CD4-positive, CD25-positive, alpha-beta regulatory T cell (primary cell): ENCODE measurements around the gene AAMDC. TPM values are rescaled to one million over a fixed set of nuclear protein-coding genes. Genes with fewer than 3 reads are reported as not detected.
"Not testable (repeated sequence)": the region's sequence is repeated elsewhere in the genome, so short reads cannot be mapped to it uniquely, and the experiment has no call there.

Experiments
- ATAC-seq, 2 donors: fragments of 150-1000 bp; cut with Tn5 transposase; one replicate each; pipeline ENCODE4 v1.10.0; 2021; ENCODE audit warnings: low read depth in 2 of 2, moderate number of reproducible peaks in 2 of 2, moderate library complexity in 1 of 2
- DNase-seq, 3 donors: peaks; one replicate each; pipeline versions ENCODE4 v3.0.0 to v3.0.0-alpha.2; 2012 to 2022; ENCODE audit warnings: mixed read lengths in 1 of 3
- H3K27ac ChIP-seq: one replicate; pipeline ENCODE4 v1.7.0; 2013; ENCODE audit warnings: mild to moderate bottlenecking, low read length; ENCODE audit not compliant: insufficient read depth, poor library complexity, severe bottlenecking
- H3K27me3 ChIP-seq: one replicate; pipeline ENCODE4 v1.7.0; 2013; ENCODE audit warnings: low read length; ENCODE audit not compliant: control insufficient read depth, insufficient read depth
- H3K36me3 ChIP-seq: one replicate; pipeline ENCODE4 v1.7.0; 2013; ENCODE audit warnings: mild to moderate bottlenecking, low read length, moderate library complexity; ENCODE audit not compliant: control insufficient read depth, insufficient read depth
- H3K4me1 ChIP-seq: 2 replicates; pipeline ENCODE4 v1.7.0; 2013; ENCODE audit warnings: mild to moderate bottlenecking, low read length; ENCODE audit not compliant: insufficient read depth, control insufficient read depth, poor library complexity, severe bottlenecking
- H3K4me3 ChIP-seq: one replicate; pipeline ENCODE4 v1.7.0; 2013; ENCODE audit warnings: low read depth, mild to moderate bottlenecking, low read length, moderate library complexity
- H3K9me3 ChIP-seq, 2 experiments: 1 replicate in 1 of 2; 2 replicates in 1 of 2; pipeline ENCODE4 v1.7.0; 2013; ENCODE audit warnings: low read length in 2 of 2, mild to moderate bottlenecking in 1 of 2, moderate library complexity in 1 of 2; ENCODE audit not compliant: control insufficient read depth in 2 of 2
- H3K27ac Mint-ChIP-seq, 3 donors: one replicate each; pipeline ENCODE4 v1.8.0; 2020 to 2022; ENCODE audit warnings: mild to moderate bottlenecking in 3 of 3, mixed read lengths in 3 of 3, moderate library complexity in 2 of 3
- H3K27me3 Mint-ChIP-seq: one replicate; pipeline ENCODE4 v1.8.0; 2022; ENCODE audit warnings: mild to moderate bottlenecking, mixed read lengths
- H3K36me3 Mint-ChIP-seq: one replicate; pipeline ENCODE4 v1.8.0; 2020; ENCODE audit warnings: mixed read lengths
- H3K4me1 Mint-ChIP-seq, 4 donors: one replicate each; pipeline ENCODE4 v1.8.0; 2020 to 2022; ENCODE audit warnings: mixed read lengths in 4 of 4, mild to moderate bottlenecking in 1 of 4
- H3K4me3 Mint-ChIP-seq, 4 donors: one replicate each; pipeline ENCODE4 v1.8.0; 2020 to 2022; ENCODE audit warnings: mild to moderate bottlenecking in 4 of 4, mixed read lengths in 4 of 4, moderate library complexity in 3 of 4
- H3K9me3 Mint-ChIP-seq, 7 donors: one replicate each; pipeline ENCODE4 v1.8.0; 2020 to 2022; ENCODE audit warnings: mixed read lengths in 7 of 7, mild to moderate bottlenecking in 3 of 7, moderate library complexity in 2 of 7
- polyA plus RNA-seq, 4 donors: library from polyadenylated mRNA; unstranded; fragments of 300-500 nt; fragmentation: Illumina TruSeq; gene quantifications; one replicate each; pipeline ENCODE4 v1.2.3, GENCODE V29; 2021
- total RNA-seq: library from RNA; stranded (reverse); gene quantifications from one replicate; pipeline ENCODE4 v1.2.3, GENCODE V29; 2022

Gene AAMDC
- total and polyA plus RNA-seq, 5 donors from 2014 or later, result 4.8 to 60.9 (median 29.3) TPM

GRCh38 chr11:77884186-77884828 lies 63.4 kb downstream of the AAMDC start:
- H3K4me3 ChIP-seq, result no peak overlapping the region
- peaks cover 8 to 12% (median 8%) of the 10 kb centered on the region in 4 donors for H3K4me1 Mint-ChIP-seq
- peaks cover 54% of the 10 kb centered on the region for H3K36me3 ChIP-seq
- no peak overlapping the region for H3K27ac ChIP-seq
- H3K9me3 Mint-ChIP-seq, result no peaks in the 10 kb centered on the region
- DNase-seq (no peak), ATAC-seq (no peak)
- H3K4me1 ChIP-seq, result peaks cover 5% of the 10 kb centered on the region
- H3K27me3 Mint-ChIP-seq, result no peaks in the 10 kb centered on the region
- H3K27ac Mint-ChIP-seq, result no peak overlapping the region
- peaks cover 47% of the 10 kb centered on the region for H3K36me3 Mint-ChIP-seq
- H3K4me3 Mint-ChIP-seq, result no peak overlapping the region
- no peaks in the 10 kb centered on the region for H3K27me3 ChIP-seq
- H3K9me3 ChIP-seq, result no peaks in the 10 kb centered on the region

GRCh38 chr11:77884829-77885190 lies 63.9 kb downstream of the AAMDC start:
- Histone ChIP-seq H3K27me3 (no peaks in the 10 kb centered on the region), H3K4me3 (no peak overlapping the region), H3K36me3 (peaks cover 58% of the 10 kb centered on the region), H3K9me3 (no peaks in the 10 kb centered on the region), H3K4me1 (peaks cover under 1% of the 10 kb centered on the region), H3K27ac (no peak overlapping the region)
- H3K4me1 Mint-ChIP-seq, result peaks cover 3 to 7% (median 3%) of the 10 kb centered on the region in 4 donors
- no peak for DNase-seq
- H3K27ac Mint-ChIP-seq, result no peak overlapping the region
- H3K36me3 Mint-ChIP-seq, result peaks cover 46% of the 10 kb centered on the region
- no peak for ATAC-seq
- H3K9me3 Mint-ChIP-seq, result no peaks in the 10 kb centered on the region
- no peak overlapping the region for H3K4me3 Mint-ChIP-seq
- H3K27me3 Mint-ChIP-seq, result no peaks in the 10 kb centered on the region

GRCh38 chr11:77886401-77886800 lies 65.5 kb downstream of the AAMDC start:
- no peaks in the 10 kb centered on the region for H3K9me3 ChIP-seq
- ATAC-seq, result no peak
- no peaks in the 10 kb centered on the region for H3K9me3 Mint-ChIP-seq
- no peak overlapping the region for H3K27ac ChIP-seq
- H3K4me1 ChIP-seq, result no peaks in the 10 kb centered on the region
- H3K36me3 ChIP-seq, result peaks cover 58% of the 10 kb centered on the region
- no peak overlapping the region for H3K27ac Mint-ChIP-seq
- H3K27me3 ChIP-seq, result no peaks in the 10 kb centered on the region
- no peak for DNase-seq
- peaks cover 45% of the 10 kb centered on the region for H3K36me3 Mint-ChIP-seq
- no peaks in the 10 kb centered on the region for H3K4me1 Mint-ChIP-seq
- H3K4me3 ChIP-seq, result no peak overlapping the region
- no peaks in the 10 kb centered on the region for H3K27me3 Mint-ChIP-seq
- no peak overlapping the region for H3K4me3 Mint-ChIP-seq

- not testable (repeated sequence) for H3K4me3 ChIP-seq, ATAC-seq, H3K9me3 Mint-ChIP-seq, H3K27me3 Mint-ChIP-seq, H3K9me3 ChIP-seq, DNase-seq, H3K4me1 Mint-ChIP-seq, H3K4me1 ChIP-seq, H3K4me3 Mint-ChIP-seq, H3K27ac Mint-ChIP-seq, H3K27me3 ChIP-seq, H3K27ac ChIP-seq
- peaks cover 40% of the 10 kb centered on the region for H3K36me3 ChIP-seq
- peaks cover 46% of the 10 kb centered on the region for H3K36me3 Mint-ChIP-seq
These were observed 68.1 kb downstream of the AAMDC start for GRCh38 chr11:77889045-77889444.

GRCh38 chr11:77890100-77890614 lies 69.2 kb downstream of the AAMDC start:
- H3K4me1 Mint-ChIP-seq, H3K4me3 Mint-ChIP-seq, H3K4me1 ChIP-seq, H3K4me3 ChIP-seq, H3K27me3 Mint-ChIP-seq, H3K9me3 ChIP-seq, H3K27me3 ChIP-seq, ATAC-seq, H3K9me3 Mint-ChIP-seq, H3K27ac ChIP-seq, DNase-seq: not testable (repeated sequence)
- peaks cover 32% of the 10 kb centered on the region for H3K36me3 ChIP-seq
- Mint-ChIP-seq H3K27ac (peak overlapping the region in 1 of 3 donors; percentile 31), H3K36me3 (peaks cover 46% of the 10 kb centered on the region)

- not testable (repeated sequence) for ATAC-seq, H3K9me3 Mint-ChIP-seq, H3K9me3 ChIP-seq, H3K27ac ChIP-seq, H3K4me1 Mint-ChIP-seq, H3K27me3 Mint-ChIP-seq, H3K4me3 Mint-ChIP-seq, H3K4me3 ChIP-seq, DNase-seq, H3K27me3 ChIP-seq, H3K27ac Mint-ChIP-seq, H3K4me1 ChIP-seq
- H3K36me3 ChIP-seq, result peaks cover 31% of the 10 kb centered on the region
- H3K36me3 Mint-ChIP-seq, result peaks cover 44% of the 10 kb centered on the region
These were observed 69.7 kb downstream of the AAMDC start for GRCh38 chr11:77890619-77891056.

GRCh38 chr11:77891256-77891655 lies 70.3 kb downstream of the AAMDC start:
- Mint-ChIP-seq H3K36me3 (peaks cover 45% of the 10 kb centered on the region), H3K27ac (peak overlapping the region in 1 of 3 donors; percentile 25)
- peaks cover 25% of the 10 kb centered on the region for H3K36me3 ChIP-seq
- H3K4me1 Mint-ChIP-seq, H3K27ac ChIP-seq, H3K27me3 ChIP-seq, H3K9me3 Mint-ChIP-seq, H3K4me3 Mint-ChIP-seq, DNase-seq, H3K4me1 ChIP-seq, H3K9me3 ChIP-seq, H3K27me3 Mint-ChIP-seq, H3K4me3 ChIP-seq, ATAC-seq: not testable (repeated sequence)

- not testable (repeated sequence) for H3K27me3 ChIP-seq, H3K4me3 ChIP-seq, DNase-seq, H3K27me3 Mint-ChIP-seq, H3K27ac ChIP-seq, H3K4me3 Mint-ChIP-seq, H3K4me1 ChIP-seq, H3K9me3 ChIP-seq, H3K27ac Mint-ChIP-seq, H3K9me3 Mint-ChIP-seq, ATAC-seq, H3K4me1 Mint-ChIP-seq
- peaks cover 21% of the 10 kb centered on the region for H3K36me3 ChIP-seq
- H3K36me3 Mint-ChIP-seq, result peaks cover 45% of the 10 kb centered on the region
These were observed 70.8 kb downstream of the AAMDC start for GRCh38 chr11:77891703-77892102.
